Right ventricle myocardium superior (tissue), 1 donor: Measurements from ENCODE around the gene MID2. TPM values are rescaled to one million over a fixed set of nuclear protein-coding genes. Genes with fewer than 3 reads are reported as not detected.
"Not testable (repeated sequence)": the region's sequence is repeated elsewhere in the genome, so short reads cannot be mapped to it uniquely, and the experiment has no call there.

Experiments used
- ATAC-seq: fragments of 200-7000 bp; cut with Tn5 transposase; one replicate; pipeline ENCODE4 v1.9.1; 2020; ENCODE audit warnings: mild to moderate bottlenecking; ENCODE audit not compliant: poor library complexity
- DNase-seq: peaks from one replicate; pipeline ENCODE4 v3.0.0-alpha.2; 2020
- intact Hi-C: fragments of 100-400 bp; cut with DNase I; formaldehyde crosslinking; loops from one replicate; pipeline ENCODE4 v1.11.2; 2022
- total RNA-seq: library from RNA; stranded (reverse); fragmentation: NEBNext Ultra II Directional; extraction: Animal tissue kit (Norgen Biotek cat#: 25700); gene quantifications from one replicate; pipeline ENCODE4 v1.2.1, GENCODE V29; 2021
- donor health status: DM: no; HTN: yes; CAD: no; lungs with severe emphysema.

MID2 gene
- total RNA-seq, 1 donor from 2014 or later = 6.2 TPM

DNA sequence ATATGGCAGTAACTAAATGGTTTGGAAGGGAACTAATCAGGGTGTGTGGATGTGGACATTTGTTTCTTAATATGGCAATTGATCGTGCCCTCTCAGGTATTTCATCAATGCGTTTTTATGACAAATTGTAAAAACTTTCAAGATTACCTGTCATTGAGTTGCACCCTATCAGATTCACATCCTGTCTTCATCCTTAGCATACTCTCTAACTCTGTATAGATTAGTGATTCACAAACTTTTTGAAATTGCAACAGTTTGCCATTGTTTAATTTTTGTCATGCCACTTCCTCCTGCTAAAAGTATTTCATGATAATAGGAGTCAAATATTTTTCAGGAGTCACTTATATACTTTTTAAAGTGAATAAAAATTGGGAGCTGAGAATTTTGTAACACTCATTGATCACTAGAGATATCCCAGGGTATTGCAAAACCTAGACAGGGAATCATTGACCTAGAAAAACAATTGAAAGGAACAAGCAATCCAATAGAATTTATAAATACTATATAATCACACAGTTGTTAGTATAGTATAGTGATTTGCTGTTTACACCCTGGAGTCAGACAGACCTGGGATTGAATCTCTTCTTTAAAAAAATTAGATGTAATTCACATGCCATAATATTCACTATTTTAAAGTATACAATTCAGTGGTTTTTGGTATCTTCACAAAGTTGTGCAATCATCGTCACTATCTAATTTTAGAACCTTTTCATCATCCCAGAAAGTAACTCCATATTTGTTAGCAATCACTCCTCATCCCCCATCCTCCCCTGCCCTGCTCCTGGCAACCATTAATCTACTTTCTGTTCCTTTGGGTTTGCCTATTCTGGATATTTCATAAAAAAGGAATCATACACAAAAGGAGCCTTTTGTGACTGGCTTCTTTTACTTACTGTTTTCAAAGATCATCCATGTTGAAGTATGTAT lies 8.9 kb downstream of the MID2 start:
- intact Hi-C loops = no loop called here
- no peak for ATAC-seq
- DNase-seq = no peak

- ATAC-seq (no peak), DNase-seq (no peak)
- intact Hi-C loops = no loop called here
These were observed 11.3 kb downstream of the MID2 start for GRCh38 chrX:107836958-107837357.

- ATAC-seq = no peak
- no peak for DNase-seq
- intact Hi-C loops = no loop called here
These were observed 15.3 kb downstream of the MID2 start for GRCh38 chrX:107840971-107841370.

GRCh38 chrX:107842715-107843400 lies 17.2 kb downstream of the MID2 start:
- intact Hi-C loops = no loop called here
- no peak for DNase-seq
- ATAC-seq = no peak

GRCh38 chrX:107845625-107846024 lies 20.0 kb downstream of the MID2 start:
- DNase-seq = no peak
- intact Hi-C loops = no loop called here
- ATAC-seq = peak; percentile 94

DNA sequence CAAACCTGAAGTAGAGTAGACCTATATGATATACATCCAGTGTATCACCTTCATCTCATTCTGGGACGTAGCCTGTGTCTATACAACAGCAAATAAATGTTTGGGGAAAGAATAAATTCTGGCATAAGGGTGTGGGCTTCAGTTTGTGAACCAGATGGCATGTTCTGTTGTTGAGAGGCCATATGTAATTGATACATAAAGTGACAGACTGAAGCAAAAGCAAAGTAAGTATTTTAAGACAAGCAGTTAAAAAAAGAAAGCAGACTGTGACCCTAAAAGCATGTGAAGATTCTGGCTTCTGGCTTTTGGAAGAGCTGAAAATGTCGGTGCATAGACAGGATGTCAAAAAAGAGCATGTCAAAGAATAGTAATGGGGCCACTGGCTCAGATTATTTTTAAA lies 22.9 kb downstream of the MID2 start:
- intact Hi-C loops = no loop called here
- ATAC-seq = no peak
- no peak for DNase-seq

DNA sequence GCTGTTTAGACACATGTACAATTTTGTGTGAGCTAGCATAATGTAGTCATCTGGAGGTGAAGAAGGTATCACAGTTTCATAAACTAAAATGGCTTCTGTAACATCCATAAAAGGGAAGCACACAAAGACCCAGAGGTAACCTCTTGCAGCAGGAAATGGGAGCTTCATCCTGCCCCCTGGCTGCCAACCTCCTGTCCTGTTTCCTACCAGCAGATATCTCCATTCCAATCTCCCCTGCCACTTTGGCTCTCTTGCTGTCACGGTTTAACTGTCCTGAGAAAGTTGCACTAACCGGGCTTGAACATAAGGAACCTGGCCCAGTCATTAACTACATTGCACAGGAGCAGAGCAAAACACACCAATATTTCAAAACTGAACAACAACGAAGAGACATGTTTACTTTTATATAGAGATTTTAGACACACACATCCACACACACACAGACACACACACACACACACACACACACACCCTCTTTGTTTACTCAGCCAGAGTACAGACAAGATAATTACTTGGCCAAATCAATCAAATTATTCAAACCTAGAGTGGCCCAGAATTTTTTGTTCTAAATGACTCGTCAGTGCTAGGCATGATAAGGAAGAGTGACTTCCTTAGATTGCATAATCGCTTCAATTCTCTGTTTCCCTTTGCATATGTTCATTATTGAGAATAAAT lies 24.2 kb downstream of the MID2 start:
- intact Hi-C loops = no loop called here

GRCh38 chrX:107850422-107850765 lies 24.7 kb downstream of the MID2 start:
- ATAC-seq = no peak
- DNase-seq = no peak
- intact Hi-C loops = no loop called here

More for the DNA sequence above, 24.2 kb downstream of the MID2 start:
- ATAC-seq = no peak
- DNase-seq = no peak

DNA sequence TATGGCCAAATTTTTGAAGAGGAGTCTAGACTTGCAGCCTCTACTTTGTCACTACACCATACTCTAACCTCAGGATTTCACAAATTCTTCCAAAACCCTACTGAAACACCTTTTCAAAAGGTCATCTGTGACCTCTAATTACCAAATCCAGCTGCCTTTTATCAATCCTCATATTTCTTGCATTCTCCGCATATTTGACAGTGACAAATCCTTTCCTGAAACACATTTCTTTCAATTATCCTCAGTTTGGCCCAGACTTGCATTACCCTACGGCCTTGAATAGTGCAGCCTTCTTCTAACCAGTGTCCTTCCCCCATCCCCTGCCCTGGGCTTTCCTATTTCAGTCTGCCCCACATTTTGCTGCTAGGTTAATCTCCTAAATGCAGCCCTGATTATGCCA lies 25.5 kb downstream of the MID2 start:
- ATAC-seq = no peak
- intact Hi-C loops = no loop called here
- no peak for DNase-seq

DNA sequence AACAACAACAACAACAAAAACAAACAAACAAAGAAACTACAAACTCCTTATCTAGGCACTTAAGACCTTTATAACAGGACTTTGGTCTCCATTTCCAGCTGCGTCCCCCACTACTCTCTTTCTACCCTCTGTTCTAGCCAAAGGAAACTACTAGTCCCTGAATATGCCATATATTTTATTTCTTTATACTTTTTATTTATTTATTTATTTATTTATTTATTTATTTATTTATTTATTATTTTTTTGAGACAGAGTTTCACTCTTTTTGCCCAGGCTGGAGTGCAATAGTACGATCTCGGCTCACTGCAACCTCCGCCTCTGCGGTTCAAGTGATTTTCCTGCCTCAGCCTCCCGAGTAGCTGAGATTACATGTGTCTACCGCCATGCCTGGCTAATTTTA lies 26.0 kb downstream of the MID2 start:
- DNase-seq, intact Hi-C loops, ATAC-seq: not testable (repeated sequence)

DNA sequence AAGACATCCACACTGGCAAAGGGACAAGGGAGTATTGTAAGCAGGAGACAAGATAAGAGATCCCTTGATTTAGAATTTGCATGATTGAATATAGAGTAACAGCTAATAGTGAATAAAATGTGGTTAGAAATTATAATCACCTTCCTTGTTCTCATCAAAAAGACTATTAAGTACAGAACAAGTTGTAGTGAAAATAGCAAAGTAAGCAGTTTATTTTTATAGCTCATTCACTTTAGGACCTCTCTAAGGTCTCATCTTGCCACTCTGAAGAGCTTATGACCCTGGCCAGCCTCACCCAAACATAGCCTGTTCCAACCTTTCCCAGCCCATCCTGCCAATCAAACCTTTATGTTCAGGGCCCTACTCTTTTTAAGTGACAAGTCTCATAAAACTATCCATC lies 30.6 kb downstream of the MID2 start:
- ATAC-seq (no peak), DNase-seq (no peak)
- intact Hi-C loops = no loop called here

GRCh38 chrX:107857041-107857440 lies 31.4 kb downstream of the MID2 start:
- ATAC-seq, DNase-seq, intact Hi-C loops: not testable (repeated sequence)

- intact Hi-C loops = no loop called here
- DNase-seq (no peak), ATAC-seq (no peak)
These were observed 32.2 kb downstream of the MID2 start for GRCh38 chrX:107857837-107858236.

GRCh38 chrX:107861056-107861455 lies 35.4 kb downstream of the MID2 start:
- intact Hi-C loops = no loop called here
- DNase-seq (no peak), ATAC-seq (no peak)

- intact Hi-C loops = no loop called here
- DNase-seq (no peak), ATAC-seq (no peak)
These were observed 45.5 kb downstream of the MID2 start for GRCh38 chrX:107871136-107871535.

- no peak for ATAC-seq
- no peak for DNase-seq
- intact Hi-C loops = no loop called here
These were observed 52.4 kb downstream of the MID2 start for GRCh38 chrX:107878106-107878505.

GRCh38 chrX:107880054-107880610 lies 54.5 kb downstream of the MID2 start:
- no peak for ATAC-seq
- intact Hi-C loops = no loop called here
- DNase-seq = no peak

GRCh38 chrX:107894038-107894437 lies 68.4 kb downstream of the MID2 start:
- DNase-seq (no peak), ATAC-seq (no peak)
- intact Hi-C loops = loop anchor here (5.0 kb wide), 1 partner anchor 237 kb away; no protein-coding TSS in a partner anchor

GRCh38 chrX:107902721-107903120 lies 77.1 kb downstream of the MID2 start:
- ATAC-seq (no peak), DNase-seq (no peak)
- intact Hi-C loops = no loop called here
